H9 (cell line): Measurements from ENCODE around the gene FUNDC2. TPM values are rescaled to one million over a fixed set of nuclear protein-coding genes. Genes with fewer than 3 reads are reported as not detected.

Experiments used
- DNase-seq: peaks from one replicate; pipeline ENCODE4 v3.0.0-alpha.2; 2017
- H2AFZ ChIP-seq: one replicate; pipeline ENCODE4 v1.6.1; 2013; ENCODE audit warnings: mild to moderate bottlenecking, low read length, control low read depth, moderate library complexity
- H2AK5ac ChIP-seq: 2 replicates; pipeline ENCODE4 v1.6.1; 2013; ENCODE audit warnings: low read length, control low read depth, mixed read lengths; ENCODE audit not compliant: insufficient read length
- H2BK120ac ChIP-seq: one replicate; pipeline ENCODE4 v1.6.1; 2013; ENCODE audit warnings: low read depth, mild to moderate bottlenecking, low read length, control low read depth, inconsistent platforms; ENCODE audit not compliant: poor library complexity, severe bottlenecking
- H2BK12ac ChIP-seq: 2 replicates; pipeline ENCODE4 v1.6.1; 2013; ENCODE audit warnings: low read length, control low read depth, mixed read lengths, low read depth; ENCODE audit not compliant: insufficient read length
- H2BK15ac ChIP-seq: 2 replicates; pipeline ENCODE4 v1.6.1; 2013; ENCODE audit warnings: low read depth, low read length, control low read depth
- H2BK20ac ChIP-seq: one replicate; pipeline ENCODE4 v1.6.1; 2013; ENCODE audit warnings: low read depth, mild to moderate bottlenecking, low read length, control low read depth, inconsistent platforms; ENCODE audit not compliant: poor library complexity, severe bottlenecking
- H2BK5ac ChIP-seq: 2 replicates; pipeline ENCODE4 v1.6.1; 2013; ENCODE audit warnings: low read length, control low read depth, mixed read lengths; ENCODE audit not compliant: insufficient read length
- H3K14ac ChIP-seq: 2 replicates; pipeline ENCODE4 v1.6.1; 2013; ENCODE audit warnings: low read length, control low read depth; ENCODE audit not compliant: insufficient read depth
- H3K18ac ChIP-seq: 2 replicates; pipeline ENCODE4 v1.6.1; 2013; ENCODE audit warnings: low read depth, mild to moderate bottlenecking, mixed read lengths, low read length, control low read depth; ENCODE audit not compliant: insufficient read length
- H3K23ac ChIP-seq: 2 replicates; pipeline ENCODE4 v1.6.1; 2013; ENCODE audit warnings: low read length, control low read depth, mixed read lengths, low read depth; ENCODE audit not compliant: insufficient read length
- H3K23me2 ChIP-seq: 2 replicates; pipeline ENCODE4 v1.6.1; 2013; ENCODE audit warnings: low read depth, mild to moderate bottlenecking, mixed read lengths, low read length, control low read depth; ENCODE audit not compliant: insufficient read length, poor library complexity, severe bottlenecking
- H3K27ac ChIP-seq: 2 replicates; pipeline ENCODE4 v1.5.1; 2013; ENCODE audit warnings: low read length, control low read depth, mixed read lengths, low read depth; ENCODE audit not compliant: insufficient read length
- H3K27me3 ChIP-seq: 2 replicates; pipeline ENCODE4 v1.6.1; 2013; ENCODE audit warnings: low read length, control low read depth, inconsistent platforms; ENCODE audit not compliant: insufficient read depth
- H3K4ac ChIP-seq: 2 replicates; pipeline ENCODE4 v1.6.1; 2013; ENCODE audit warnings: low read depth, mild to moderate bottlenecking, control low read depth, inconsistent platforms, low read length, moderate library complexity
- H3K4me1 ChIP-seq: 2 replicates; pipeline ENCODE4 v1.6.1; 2013; ENCODE audit warnings: low read length, control low read depth, inconsistent platforms; ENCODE audit not compliant: insufficient read depth
- H3K4me2 ChIP-seq: 2 replicates; pipeline ENCODE4 v1.6.1; 2013; ENCODE audit warnings: low read length, control low read depth, mixed read lengths; ENCODE audit not compliant: insufficient read length, insufficient read depth
- H3K56ac ChIP-seq: 2 replicates; pipeline ENCODE4 v1.6.1; 2013; ENCODE audit warnings: low read depth, mild to moderate bottlenecking, mixed read lengths, low read length, control low read depth; ENCODE audit not compliant: insufficient read length
- H3K79me1 ChIP-seq: 2 replicates; pipeline ENCODE4 v1.6.1; 2013; ENCODE audit warnings: low read depth, mild to moderate bottlenecking, moderate library complexity, low read length, control low read depth, inconsistent platforms; ENCODE audit not compliant: insufficient read depth, poor library complexity, severe bottlenecking
- H3K79me2 ChIP-seq: 2 replicates; pipeline ENCODE4 v1.6.1; 2013; ENCODE audit warnings: low read length, control low read depth, inconsistent platforms; ENCODE audit not compliant: insufficient read depth
- H3K9ac ChIP-seq: 2 replicates; pipeline ENCODE4 v1.6.1; 2013; ENCODE audit warnings: low read length, control low read depth, mixed read lengths; ENCODE audit not compliant: insufficient read length; ENCODE audit errors: extremely low read depth
- H3K9me3 ChIP-seq: one replicate; pipeline ENCODE4 v1.6.1; 2013; ENCODE audit warnings: low read depth, low read length, inconsistent platforms; ENCODE audit not compliant: control insufficient read depth
- H3T11ph ChIP-seq: one replicate; pipeline ENCODE4 v1.6.1; 2013; ENCODE audit warnings: mild to moderate bottlenecking, low read length, control low read depth, inconsistent platforms
- H4K20me1 ChIP-seq: one replicate; pipeline ENCODE4 v1.6.1; 2013; ENCODE audit not compliant: control insufficient read depth, insufficient read length, insufficient read depth
- H4K5ac ChIP-seq: 2 replicates; pipeline ENCODE4 v1.6.1; 2013; ENCODE audit warnings: low read depth, mild to moderate bottlenecking, mixed read lengths, low read length, control low read depth; ENCODE audit not compliant: insufficient read length
- H4K8ac ChIP-seq: replicated peaks from 2 replicates; pipeline ENCODE4 v1.6.1; 2013; ENCODE audit warnings: low read length, control low read depth, mixed read lengths, low read depth; ENCODE audit not compliant: insufficient read length
- H4K91ac ChIP-seq: 2 replicates; pipeline ENCODE4 v1.6.1; 2013; ENCODE audit warnings: low read depth, mild to moderate bottlenecking, moderate library complexity, mixed read lengths, low read length, control low read depth; ENCODE audit not compliant: insufficient read length
- H3K27ac Mint-ChIP-seq, 3 experiments: 2 replicates in 2 of 3; 3 replicates in 1 of 3; pipeline ENCODE4 v1.8.0; 2020 to 2021; ENCODE audit warnings: mixed read lengths in 3 of 3, mild to moderate bottlenecking in 1 of 3, moderate library complexity in 1 of 3
- H3K27me3 Mint-ChIP-seq: 2 replicates; pipeline ENCODE4 v1.8.0; 2021; ENCODE audit warnings: low read depth, mild to moderate bottlenecking, moderate library complexity, mixed read lengths
- H3K36me3 Mint-ChIP-seq, 3 experiments: 2 replicates in 2 of 3; 3 replicates in 1 of 3; pipeline ENCODE4 v1.8.0; 2020 to 2021; ENCODE audit warnings: low read depth in 3 of 3, mixed read lengths in 3 of 3; ENCODE audit not compliant: insufficient read depth in 1 of 3
- H3K4me1 Mint-ChIP-seq, 2 experiments: 2 replicates each; pipeline ENCODE4 v1.8.0; 2020; ENCODE audit warnings: mixed read lengths in 2 of 2
- H3K4me3 Mint-ChIP-seq, 2 experiments: 2 replicates in 1 of 2; 3 replicates in 1 of 2; pipeline ENCODE4 v1.8.0; 2020 to 2021; ENCODE audit warnings: mild to moderate bottlenecking in 2 of 2, mixed read lengths in 2 of 2, moderate library complexity in 1 of 2
- H3K9me3 Mint-ChIP-seq, 2 experiments: 2 replicates in 1 of 2; 3 replicates in 1 of 2; pipeline ENCODE4 v1.8.0; 2020; ENCODE audit warnings: mild to moderate bottlenecking in 2 of 2, mixed read lengths in 2 of 2, moderate library complexity in 1 of 2
- CTCF ChIP-seq: fragments of 200-600 bp; sonication (generic); conservative IDR thresholded peaks from 3 replicates; pipeline ENCODE4 v1.8.0; 2021; ENCODE audit warnings: antibody characterized with exemption, mild to moderate bottlenecking
- WGBS: extraction: QIAGEN DNeasy Blood & Tissue Kit; methylation state at CpG from one replicate; pipeline ENCODE4 v1.1.7; 2013; ENCODE audit warnings: missing lambda C conversion rate, low lambda C conversion rate, mixed read lengths; ENCODE audit not compliant: insufficient read length; ENCODE audit errors: extremely low coverage; 5-methylcytosine and 5-hydroxymethylcytosine counted together
- total RNA-seq: library from RNA; stranded (reverse); gene quantifications from 2 replicates; pipeline ENCODE4 v1.2.1, GENCODE V29; 2021

Gene FUNDC2
- total RNA-seq, 1 experiment from 2014 or later: 62.1 TPM

- Mint-ChIP-seq H3K4me3 (no peak overlapping the region), H3K9me3 (peaks cover 65 to 69% of the 10 kb centered on the region in 2 experiments), H3K36me3 (peaks cover 10 to 58% (median 27%) of the 10 kb centered on the region in 3 experiments), H3K27me3 (no peaks in the 10 kb centered on the region), H3K27ac (no peak overlapping the region), H3K4me1 (no peaks in the 10 kb centered on the region)
- H2BK12ac ChIP-seq: no peak overlapping the region
- H2AK5ac ChIP-seq: no peak overlapping the region
- no peak overlapping the region for H2BK5ac ChIP-seq
- no peak overlapping the region for H3K18ac ChIP-seq
- H2AFZ ChIP-seq: no peak overlapping the region
- no peaks in the 10 kb centered on the region for H3K79me1 ChIP-seq
- no peaks in the 10 kb centered on the region for H3K23me2 ChIP-seq
- H3K4me1 ChIP-seq: no peaks in the 10 kb centered on the region
- H2BK120ac ChIP-seq: no peak overlapping the region
- TF ChIP-seq CTCF: peak; percentile 70
- H3K79me2 ChIP-seq: no peaks in the 10 kb centered on the region
- no peaks in the 10 kb centered on the region for H4K20me1 ChIP-seq
- H3K4me2 ChIP-seq: no peak overlapping the region
- H3K23ac ChIP-seq: no peak overlapping the region
- H4K5ac ChIP-seq: no peak overlapping the region
- peak; percentile 65 for DNase-seq
- H3K9me3 ChIP-seq: peaks cover 22% of the 10 kb centered on the region
- no peak overlapping the region for H3K27ac ChIP-seq
- H4K8ac ChIP-seq: no peak overlapping the region
- H3K56ac ChIP-seq: no peak overlapping the region
- H3T11ph ChIP-seq: no peak overlapping the region
- no peaks in the 10 kb centered on the region for H3K27me3 ChIP-seq
- no peak overlapping the region for H2BK15ac ChIP-seq
- no peak overlapping the region for H3K14ac ChIP-seq
- no peak overlapping the region for H3K4ac ChIP-seq
- no peak overlapping the region for H3K9ac ChIP-seq
- no peak overlapping the region for H2BK20ac ChIP-seq
- no CpG with 5 or more reads among the region's 24 CpGs for WGBS
- H4K91ac ChIP-seq: no peak overlapping the region
Measured at GRCh38 chrX:155086202-155086840, 59.7 kb downstream of the FUNDC2 start.
